HCT116 (cell line): Measurements from ENCODE around the gene FTL. TPM values are rescaled to one million over a fixed set of nuclear protein-coding genes. Genes with fewer than 3 reads are reported as not detected.

ENCODE experiments used
- ATAC-seq: fragments of 200-7000 bp; cut with Tn5 transposase; 2 replicates; pipeline ENCODE4 v1.9.1; 2020; ENCODE audit warnings: mild to moderate bottlenecking, moderate library complexity
- BruUV-seq: library from RNA; stranded (reverse); fragments of 400-500 nt; replicated peaks from 2 replicates; lab custom pipeline; 2021; lab: Mats Ljungman, UMichigan
- CTCF ChIA-PET: fragments of 300-600 bp; sonication (Branson Sonifier 250); formaldehyde crosslinking; loops from one replicate; lab custom pipeline; 2021; ENCODE audit warnings: antibody characterized with exemption; lab: Charles Lee
- POLR2A ChIA-PET: fragments of 300-600, 350-600 bp; sonication (Branson Sonifier 250); formaldehyde crosslinking; loops from one replicate; lab custom pipeline; 2021; ENCODE audit warnings: antibody characterized with exemption; lab: Charles Lee
- RAD21 ChIA-PET, 2 experiments: fragments of 300-600 bp; sonication (Branson Sonifier 250); formaldehyde crosslinking; loops; one replicate each; lab custom pipeline; 2023; ENCODE audit warnings: low total read pairs in 2 of 2; ENCODE audit not compliant: uncharacterized antibody in 2 of 2, unreplicated experiment in 2 of 2, low non-redundant PET in 1 of 2; lab: Charles Lee
- DNase-seq: peaks from one replicate; pipeline ENCODE4 v3.0.0-alpha.2; 2010; ENCODE audit warnings: low read depth, low spot score
- H2AFZ ChIP-seq: fragments of 200-600 bp; shearing (Covaris generic), sonication (generic); 2 replicates; pipeline ENCODE4 v1.6.1; 2017; ENCODE audit warnings: low read depth, mixed run types, mixed read lengths, antibody characterized with exemption, low read length; ENCODE audit not compliant: poor library complexity, severe bottlenecking
- H3K27ac ChIP-seq: 2 replicates; pipeline ENCODE4 v1.5.1; 2012; ENCODE audit warnings: low read depth, low read length
- H3K27me3 ChIP-seq: fragments of 200-600 bp; sonication (generic); 2 replicates; pipeline ENCODE4 v1.6.1; 2016; ENCODE audit warnings: mixed run types, low read length, mixed read lengths; ENCODE audit not compliant: insufficient read depth
- H3K36me3 ChIP-seq, 2 experiments: fragments of 200-500 bp in 1 of 2; fragments of 200-600 bp in 1 of 2; sonication (Bioruptor generic) in 1 of 2; sonication (generic) in 1 of 2; 2 replicates each; pipeline versions ENCODE4 v1.5.1 to v1.6.1; 2014 to 2016; ENCODE audit warnings: low read length in 2 of 2, inconsistent platforms in 1 of 2, mixed read lengths in 1 of 2, mixed run types in 1 of 2; ENCODE audit not compliant: insufficient read depth in 2 of 2, control insufficient read depth in 1 of 2
- H3K4me1 ChIP-seq, 2 experiments: fragments of 200-600 bp in 1 of 2; sonication (generic) in 1 of 2; 2 replicates each; pipeline versions ENCODE4 v1.5.1 to v1.6.1; 2012 to 2017; ENCODE audit warnings: low read length in 2 of 2, inconsistent platforms in 1 of 2, mild to moderate bottlenecking in 1 of 2, mixed read lengths in 1 of 2, mixed run types in 1 of 2, moderate library complexity in 1 of 2; ENCODE audit not compliant: insufficient read depth in 2 of 2, control insufficient read depth in 1 of 2
- H3K4me2 ChIP-seq: fragments of 200-600 bp; sonication (generic); 2 replicates; pipeline ENCODE4 v1.6.1; 2017; ENCODE audit warnings: mixed run types, low read length, mixed read lengths
- H3K4me3 ChIP-seq, 2 experiments: fragments of 200-600 bp in 1 of 2; sonication (generic) in 1 of 2; replicated peaks in 1 of 2; 2 replicates each; pipeline ENCODE4 v1.5.1; 2011 to 2016; ENCODE audit warnings: low read length in 2 of 2, control low read depth in 1 of 2, low read depth in 1 of 2, mild to moderate bottlenecking in 1 of 2, mixed read lengths in 1 of 2, mixed run types in 1 of 2
- H3K79me2 ChIP-seq: fragments of 200-600 bp; sonication (generic); 2 replicates; pipeline ENCODE4 v1.6.1; 2017; ENCODE audit warnings: mild to moderate bottlenecking, mixed run types, low read length, moderate library complexity, mixed read lengths; ENCODE audit not compliant: insufficient read depth
- H3K9ac ChIP-seq: fragments of 200-600 bp; sonication (generic); 2 replicates; pipeline ENCODE4 v1.6.1; 2016; ENCODE audit warnings: low read length, mixed read lengths
- H3K9me2 ChIP-seq: fragments of 200-600 bp; sonication (generic), shearing (Covaris generic); 2 replicates; pipeline ENCODE4 v1.6.1; 2017; ENCODE audit warnings: mixed run types, mild to moderate bottlenecking, moderate library complexity; ENCODE audit not compliant: insufficient read depth
- H3K9me3 ChIP-seq, 2 experiments: fragments of 200-500 bp in 1 of 2; fragments of 200-600 bp in 1 of 2; sonication (Bioruptor generic) in 1 of 2; sonication (generic) in 1 of 2; 2 replicates each; pipeline ENCODE4 v1.6.1; 2014 to 2017; ENCODE audit warnings: low read length in 2 of 2, mixed read lengths in 2 of 2, inconsistent platforms in 1 of 2, low read depth in 1 of 2, mild to moderate bottlenecking in 1 of 2, mixed run types in 1 of 2, moderate library complexity in 1 of 2; ENCODE audit not compliant: control insufficient read depth in 1 of 2, insufficient read depth in 1 of 2
- H4K20me1 ChIP-seq: fragments of 200-600 bp; sonication (generic), shearing (Covaris generic); 2 replicates; pipeline ENCODE4 v1.6.1; 2017; ENCODE audit warnings: mixed run types, mild to moderate bottlenecking, moderate library complexity; ENCODE audit not compliant: insufficient read depth
- CBX3 ChIP-seq: IDR thresholded peaks from 2 replicates; pipeline ENCODE4 v1.6.1; 2012; ENCODE audit warnings: low read depth
- CTCF ChIP-seq, 3 experiments: fragments of 200-600 bp in 1 of 3; sonication (generic) in 1 of 3; IDR thresholded peaks in 2 of 3; conservative IDR thresholded peaks in 1 of 3; 2 replicates each; pipeline ENCODE4 v1.5.1; 2012 to 2017; ENCODE audit warnings: low read depth in 2 of 3, low read length in 2 of 3, antibody characterized with exemption in 1 of 3, borderline replicate concordance in 1 of 3, control low read depth in 1 of 3, mild to moderate bottlenecking in 1 of 3, mixed read lengths in 1 of 3, mixed run types in 1 of 3, moderate library complexity in 1 of 3; ENCODE audit not compliant: insufficient read depth in 1 of 3
- EGR1 ChIP-seq: IDR thresholded peaks from 2 replicates; pipeline ENCODE4 v1.6.1; 2012; ENCODE audit warnings: low read depth
- ELF1 ChIP-seq: IDR thresholded peaks from 2 replicates; pipeline ENCODE4 v1.6.1; 2012; ENCODE audit warnings: low read depth, borderline replicate concordance
- EZH2 ChIP-seq: fragments of 200-600 bp; sonication (generic); IDR thresholded peaks from 2 replicates; pipeline ENCODE4 v1.6.1; 2017; ENCODE audit warnings: antibody characterized with exemption, mixed run types
- EZH2phosphoT487 ChIP-seq: fragments of 200-600 bp; IDR thresholded peaks from 2 replicates; pipeline ENCODE4 v1.6.1; 2018; ENCODE audit warnings: antibody characterized with exemption, borderline replicate concordance
- JUND ChIP-seq: IDR thresholded peaks from 2 replicates; pipeline ENCODE4 v1.6.1; 2012
- MAX ChIP-seq: IDR thresholded peaks from 2 replicates; pipeline ENCODE4 v1.6.1; 2012
- POLR2A ChIP-seq: IDR thresholded peaks from 2 replicates; pipeline ENCODE4 v1.7.0; 2011; ENCODE audit warnings: borderline replicate concordance; ENCODE audit not compliant: insufficient read depth, insufficient read length; ENCODE audit errors: extremely low read depth
- RAD21 ChIP-seq: IDR thresholded peaks from 2 replicates; pipeline ENCODE4 v1.6.1; 2012; ENCODE audit warnings: low read depth, mild to moderate bottlenecking
- REST ChIP-seq: IDR thresholded peaks from 2 replicates; pipeline ENCODE4 v1.6.1; 2012; ENCODE audit warnings: low read depth
- SIN3A ChIP-seq: IDR thresholded peaks from 2 replicates; pipeline ENCODE4 v1.6.1; 2012; ENCODE audit warnings: low read depth
- SRF ChIP-seq: IDR thresholded peaks from 2 replicates; pipeline ENCODE4 v1.6.1; 2012; ENCODE audit warnings: low read depth
- YY1 ChIP-seq: IDR thresholded peaks from 2 replicates; pipeline ENCODE4 v1.6.1; 2011; ENCODE audit warnings: low read length, low read depth, moderate library complexity, mild to moderate bottlenecking; ENCODE audit not compliant: insufficient replicate concordance; ENCODE audit errors: extremely low read depth
- ZBTB33 ChIP-seq: IDR thresholded peaks from 2 replicates; pipeline ENCODE4 v1.6.1; 2011; ENCODE audit warnings: mild to moderate bottlenecking, low read length, moderate library complexity; ENCODE audit not compliant: insufficient replicate concordance; ENCODE audit errors: extremely low read depth
- ZFX ChIP-seq: fragments of 450-650 bp; IDR thresholded peaks from 2 replicates; pipeline ENCODE4 v1.6.1; 2017
- ZNF274 ChIP-seq: fragments of 200-500 bp; sonication (Bioruptor generic); IDR thresholded peaks from 2 replicates; pipeline ENCODE4 v1.6.1; 2014; ENCODE audit warnings: mild to moderate bottlenecking, low read depth, low read length, inconsistent platforms
- intact Hi-C: fragments of 100-400 bp; cut with micrococcal nuclease; formaldehyde crosslinking; loops from 2 replicates; pipeline ENCODE4 v1.10.0; 2022
- total RNA-seq: library from RNA; stranded (reverse); gene quantifications from one replicate; pipeline ENCODE4 v1.2.1, GENCODE V29; 2021; ENCODE audit not compliant: unreplicated experiment

Gene FTL
- total RNA-seq, 1 experiment from 2014 or later = 1,885 TPM

- TF ChIP-seq YY1 (no peak), JUND (no peak), SIN3A (no peak), MAX (no peak), CBX3 (no peak), RAD21 (no peak), POLR2A (no peak), REST (no peak), EZH2 (no peak), ZBTB33 (no peak), EGR1 (no peak), ZFX (no peak), ZNF274 (no peak), CTCF (IDR thresholded peaks at IDR 0.05 in 2 of 3, conservative IDR thresholded peaks at IDR 0.05 in 1 of 3; ENCODE audit: borderline replicate concordance in 1 of 3, insufficient read depth in 1 of 3, low read depth in 2 of 3, low read length in 2 of 3) (no peak), SRF (no peak), EZH2phosphoT487 (no peak), ELF1 (no peak)
- peak overlapping the region; percentile 75 to 77 for H3K4me3 ChIP-seq
- DNase-seq (no peak), ATAC-seq (peak; percentile 2; the same call in 1 of the 2 replicates)
- peaks cover 13 to 29% of the 10 kb centered on the region in 2 experiments for H3K4me1 ChIP-seq
- POLR2A ChIA-PET = interaction anchor here (0.9 to 3.1 kb wide), 18 partner anchors 9 to 684 kb away, joined by 3 to 17 read pairs (median 6); partner anchors contain the start of genes CGB7, DHDH, FTL and RPL18
- no peaks in the 10 kb centered on the region for H3K27me3 ChIP-seq
- no peaks in the 10 kb centered on the region for H3K9me2 ChIP-seq
- H3K27ac ChIP-seq = peak overlapping the region; percentile 75
- peaks cover 8% of the 10 kb centered on the region; the same call in 1 of the 2 replicates for H4K20me1 ChIP-seq
- peaks cover 66% of the 10 kb centered on the region for H3K79me2 ChIP-seq
- H2AFZ ChIP-seq = no peak overlapping the region
- peak overlapping the region; percentile 97 for H3K9ac ChIP-seq
- intact Hi-C loops = no loop called here
- peaks cover 5 to 8% of the 10 kb centered on the region in 2 experiments; a peak in 1 of 4 replicates for H3K36me3 ChIP-seq
- peak overlapping the region; percentile 92 for H3K4me2 ChIP-seq
- BruUV-seq = TSS peak; percentile 75
- CTCF ChIA-PET = interaction anchor here (0.6 to 2.5 kb wide), 27 partner anchors 9 to 210 kb away, joined by 3 to 44 read pairs (median 5); partner anchors contain the start of genes BCAT2, CGB2, CGB7 and LHB
- no peaks in the 10 kb centered on the region for H3K9me3 ChIP-seq
- RAD21 ChIA-PET = interaction anchor here in 1 of 2 experiments (0.8 to 1.0 kb wide), 2 partner anchors 72 to 197 kb away, joined by 3 read pairs; partner anchors contain the start of gene NTF4
These were observed 27.6 kb downstream of the FTL start for GRCh38 chr19:48992581-48993174.
